Smooth muscle cell of the umbilical artery (primary cell): Measurements from ENCODE around the gene PARD3B. TPM values are rescaled to one million over a fixed set of nuclear protein-coding genes. Genes with fewer than 3 reads are reported as not detected.

Experiments
- total RNA-seq: library from RNA; depleted of rRNA; stranded (reverse); fragments of >200 nt; gene quantifications from 2 replicates; pipeline ENCODE4 v1.2.3, GENCODE V29; 2014

PARD3B gene
- 11.9 and 13.0 TPM in 2 replicates for total RNA-seq

GRCh38 chr2:204544961-204545860, at the start of gene PARD3B:
Gene PARD3B, plus strand, starts transcription at chr2:204545475. Its CDS starts 525 bp downstream, at chr2:204546000.

